Activated T-cell treated with anti-CD3 and anti-CD28 coated beads, Interleukin-2, amount 50 U/mL, for 4 hours (primary cell): Measurements from ENCODE around the gene ANKRD30BL. TPM values are rescaled to one million over a fixed set of nuclear protein-coding genes. Genes with fewer than 3 reads are reported as not detected.
"Not testable (repeated sequence)": the region's sequence is repeated elsewhere in the genome, so short reads cannot be mapped to it uniquely, and the experiment has no call there.

Experiments
- ATAC-seq, 2 donors: fragments of 200-7000 bp; cut with Tn5 transposase; one replicate each; pipeline ENCODE4 v1.10.0; 2021
- DNase-seq: peaks from one replicate; pipeline ENCODE4 v3.0.0-alpha.2; 2020
- H3K27me3 Mint-ChIP-seq: one replicate; pipeline ENCODE4 v1.8.0; 2021; ENCODE audit warnings: low read depth, mixed read lengths
- H3K36me3 Mint-ChIP-seq: one replicate; pipeline ENCODE4 v1.8.0; 2022; ENCODE audit warnings: mixed read lengths; ENCODE audit not compliant: insufficient read depth
- H3K4me1 Mint-ChIP-seq: one replicate; pipeline ENCODE4 v1.8.0; 2021; ENCODE audit warnings: low read depth, mixed read lengths
- H3K4me3 Mint-ChIP-seq: one replicate; pipeline ENCODE4 v1.8.0; 2021; ENCODE audit warnings: mild to moderate bottlenecking, moderate library complexity, mixed read lengths
- H3K9me3 Mint-ChIP-seq: one replicate; pipeline ENCODE4 v1.8.0; 2021; ENCODE audit warnings: mixed read lengths
- total RNA-seq, 3 donors: library from RNA; stranded (reverse); gene quantifications; one replicate each; pipeline ENCODE4 v1.2.1, GENCODE V29; 2021

Gene ANKRD30BL
- not detected for total RNA-seq

- not testable (repeated sequence) for DNase-seq, H3K27me3 Mint-ChIP-seq, H3K9me3 Mint-ChIP-seq, H3K4me1 Mint-ChIP-seq, H3K4me3 Mint-ChIP-seq, H3K36me3 Mint-ChIP-seq, ATAC-seq
Measured at GRCh38 chr2:132161161-132162124, at the start of gene ANKRD30BL. TSS of gene ANKRD30BL (minus strand) at chr2:132161952. CDS start at chr2:132161705, 247 bp downstream.

- H3K4me1 Mint-ChIP-seq, ATAC-seq, H3K36me3 Mint-ChIP-seq, DNase-seq, H3K27me3 Mint-ChIP-seq, H3K9me3 Mint-ChIP-seq, H3K4me3 Mint-ChIP-seq: not testable (repeated sequence)
Measured at GRCh38 chr2:132202866-132203265, 41.1 kb upstream of the ANKRD30BL start.

- H3K27me3 Mint-ChIP-seq, H3K9me3 Mint-ChIP-seq, ATAC-seq, H3K4me1 Mint-ChIP-seq, H3K36me3 Mint-ChIP-seq, H3K4me3 Mint-ChIP-seq, DNase-seq: not testable (repeated sequence)
Measured at GRCh38 chr2:132192854-132193253, 31.1 kb upstream of the ANKRD30BL start.

- ATAC-seq, H3K4me1 Mint-ChIP-seq, H3K4me3 Mint-ChIP-seq, H3K9me3 Mint-ChIP-seq, H3K36me3 Mint-ChIP-seq, H3K27me3 Mint-ChIP-seq, DNase-seq: not testable (repeated sequence)
Measured at GRCh38 chr2:132167100-132167499, 5.3 kb upstream of the ANKRD30BL start.

GRCh38 chr2:132162125-132162660, 441 bp upstream of the ANKRD30BL start:
- not testable (repeated sequence) for H3K27me3 Mint-ChIP-seq, DNase-seq, ATAC-seq, H3K9me3 Mint-ChIP-seq, H3K36me3 Mint-ChIP-seq, H3K4me1 Mint-ChIP-seq, H3K4me3 Mint-ChIP-seq

GRCh38 chr2:132146774-132147173, 15.0 kb downstream of the ANKRD30BL start:
- H3K4me3 Mint-ChIP-seq, H3K9me3 Mint-ChIP-seq, DNase-seq, H3K36me3 Mint-ChIP-seq, H3K27me3 Mint-ChIP-seq, H3K4me1 Mint-ChIP-seq, ATAC-seq: not testable (repeated sequence)
